ENCODE measurements around the gene ILF3.

ILF3 gene

GRCh38 chr19:10678813-10679212 is 24.7 kb downstream of the ILF3 start:
- no peak for DNase-seq

- DNase-seq, result no peak
Observed at GRCh38 chr19:10679743-10680142, 25.6 kb downstream of the ILF3 start.

- no peak for DNase-seq
Observed at GRCh38 chr19:10680545-10681135, 26.5 kb downstream of the ILF3 start.

- DNase-seq, result no peak
Observed at GRCh38 chr19:10681658-10682057, 27.5 kb downstream of the ILF3 start.

GRCh38 chr19:10682397-10683063 is 28.4 kb downstream of the ILF3 start:
- no peak for DNase-seq

DNA sequence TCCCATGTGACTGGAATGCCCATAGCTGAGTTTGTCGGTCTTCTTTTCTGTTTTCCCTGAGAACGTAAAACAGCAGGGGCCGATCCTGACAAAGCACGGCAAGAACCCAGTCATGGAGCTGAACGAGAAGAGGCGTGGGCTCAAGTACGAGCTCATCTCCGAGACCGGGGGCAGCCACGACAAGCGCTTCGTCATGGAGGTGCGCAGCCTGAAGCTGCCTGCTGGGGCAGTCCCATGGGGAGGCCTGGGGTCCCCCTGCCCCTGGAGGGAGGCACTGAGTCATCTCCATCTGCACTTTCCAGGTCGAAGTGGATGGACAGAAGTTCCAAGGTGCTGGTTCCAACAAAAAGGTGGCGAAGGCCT is 28.9 kb downstream of the ILF3 start:
- DNase-seq, result no peak

DNA sequence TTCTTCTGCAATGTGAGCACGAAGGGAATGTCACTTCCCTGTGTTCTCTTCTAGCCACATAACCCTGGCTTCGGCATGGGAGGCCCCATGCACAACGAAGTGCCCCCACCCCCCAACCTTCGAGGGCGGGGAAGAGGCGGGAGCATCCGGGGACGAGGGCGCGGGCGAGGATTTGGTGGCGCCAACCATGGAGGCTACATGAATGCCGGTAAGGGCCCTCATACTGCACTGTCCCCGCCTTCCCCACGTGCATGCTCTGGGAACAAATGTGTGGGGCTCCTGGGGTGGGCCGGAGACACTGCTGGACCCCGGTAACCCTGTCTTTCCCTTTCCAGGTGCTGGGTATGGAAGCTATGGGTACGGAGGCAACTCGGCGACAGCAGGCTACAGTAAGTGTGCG is 29.4 kb downstream of the ILF3 start:
- DNase-seq, result no peak

DNA sequence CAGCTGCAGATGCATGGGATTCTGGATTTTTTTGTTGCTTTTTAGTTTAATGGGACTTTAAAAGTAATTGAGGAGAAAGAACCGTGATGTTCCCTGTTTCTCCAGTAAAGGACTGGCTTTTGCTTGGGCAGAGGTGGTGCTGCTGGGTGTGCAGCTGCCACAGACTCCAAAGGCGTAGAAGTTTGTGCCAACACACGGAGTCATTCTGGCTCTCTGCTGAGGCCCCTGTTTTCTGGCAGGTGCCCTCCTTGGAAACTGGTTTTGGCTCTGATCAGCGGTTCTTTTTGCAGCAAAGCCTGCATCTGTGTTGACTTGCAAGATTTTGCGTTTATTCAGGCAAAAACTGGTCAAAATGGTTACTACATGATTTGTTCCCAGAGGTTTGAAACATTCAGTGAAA is 31.1 kb downstream of the ILF3 start:
- no peak for DNase-seq

- DNase-seq, result no peak
Observed at GRCh38 chr19:10686193-10686592, 32.0 kb downstream of the ILF3 start.

DNA sequence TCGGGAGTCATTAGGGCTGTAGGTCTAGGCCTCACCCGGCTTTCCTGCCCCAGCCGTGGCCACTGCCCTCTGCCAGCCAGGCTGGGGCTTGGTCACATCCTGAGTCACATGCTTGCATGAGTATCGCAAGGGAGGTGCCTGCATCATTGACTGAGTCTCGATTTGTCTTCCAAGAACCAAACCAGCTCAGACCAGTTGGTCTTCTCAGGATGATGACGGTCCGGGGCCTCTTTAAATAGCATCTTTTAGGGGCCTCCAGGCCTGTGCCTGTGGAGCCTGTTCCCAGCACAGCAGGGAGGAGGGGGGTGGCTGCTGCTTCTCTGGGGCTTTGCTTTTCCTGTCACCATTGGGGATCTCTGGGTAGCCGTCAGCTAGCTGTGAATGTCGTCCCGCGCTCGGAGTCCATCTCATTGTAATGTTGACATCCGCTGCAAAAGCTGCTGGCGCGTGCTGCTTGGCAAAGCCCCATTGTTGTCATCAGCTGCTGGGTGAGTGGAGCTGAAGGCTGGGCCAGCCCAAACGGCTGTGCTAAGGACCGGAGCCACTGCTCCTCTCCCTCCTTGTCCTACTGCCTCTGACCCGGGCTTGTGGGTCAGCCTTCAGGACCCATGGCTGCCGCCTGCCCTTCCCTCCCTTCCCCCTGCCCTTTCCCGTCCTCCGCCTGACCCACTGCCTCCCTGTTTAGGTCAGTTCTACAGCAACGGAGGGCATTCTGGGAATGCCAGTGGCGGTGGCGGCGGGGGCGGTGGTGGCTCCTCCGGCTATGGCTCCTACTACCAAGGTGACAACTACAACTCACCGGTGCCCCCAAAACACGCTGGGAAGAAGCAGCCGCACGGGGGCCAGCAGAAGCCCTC is 32.7 kb downstream of the ILF3 start:
- DNase-seq, result no peak

DNA sequence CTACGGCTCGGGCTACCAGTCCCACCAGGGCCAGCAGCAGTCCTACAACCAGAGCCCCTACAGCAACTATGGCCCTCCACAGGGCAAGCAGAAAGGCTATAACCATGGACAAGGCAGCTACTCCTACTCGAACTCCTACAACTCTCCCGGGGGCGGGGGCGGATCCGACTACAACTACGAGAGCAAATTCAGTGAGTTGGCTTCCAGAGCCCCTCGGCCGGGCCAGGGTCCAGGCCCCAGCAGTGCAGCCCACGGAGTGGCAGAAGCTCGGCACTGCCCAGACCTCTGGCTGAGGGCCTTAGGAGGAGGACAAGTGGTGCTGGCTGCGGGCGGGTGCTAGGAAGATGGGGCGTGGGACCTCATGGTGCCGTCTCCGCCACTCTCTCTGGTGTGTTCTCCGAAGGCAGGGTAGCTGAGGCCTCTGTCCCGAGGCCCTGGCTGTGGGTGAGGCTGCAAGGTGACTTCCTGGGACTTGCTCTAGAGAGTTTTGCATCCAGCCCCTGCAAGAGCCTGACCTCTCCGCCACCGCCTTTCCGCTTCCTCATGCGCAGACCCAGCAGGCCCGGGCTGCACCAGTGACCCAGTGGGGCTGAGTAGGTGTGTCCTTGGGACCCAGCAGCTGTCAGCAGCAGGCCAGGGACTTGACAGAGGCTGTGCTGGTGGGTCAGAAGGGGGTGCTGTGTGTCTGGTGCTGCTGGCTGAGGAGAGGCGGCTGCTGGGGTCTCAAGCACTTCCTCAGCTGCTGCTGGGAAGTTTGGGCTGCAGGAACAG is 33.6 kb downstream of the ILF3 start:
- no peak for DNase-seq

DNA sequence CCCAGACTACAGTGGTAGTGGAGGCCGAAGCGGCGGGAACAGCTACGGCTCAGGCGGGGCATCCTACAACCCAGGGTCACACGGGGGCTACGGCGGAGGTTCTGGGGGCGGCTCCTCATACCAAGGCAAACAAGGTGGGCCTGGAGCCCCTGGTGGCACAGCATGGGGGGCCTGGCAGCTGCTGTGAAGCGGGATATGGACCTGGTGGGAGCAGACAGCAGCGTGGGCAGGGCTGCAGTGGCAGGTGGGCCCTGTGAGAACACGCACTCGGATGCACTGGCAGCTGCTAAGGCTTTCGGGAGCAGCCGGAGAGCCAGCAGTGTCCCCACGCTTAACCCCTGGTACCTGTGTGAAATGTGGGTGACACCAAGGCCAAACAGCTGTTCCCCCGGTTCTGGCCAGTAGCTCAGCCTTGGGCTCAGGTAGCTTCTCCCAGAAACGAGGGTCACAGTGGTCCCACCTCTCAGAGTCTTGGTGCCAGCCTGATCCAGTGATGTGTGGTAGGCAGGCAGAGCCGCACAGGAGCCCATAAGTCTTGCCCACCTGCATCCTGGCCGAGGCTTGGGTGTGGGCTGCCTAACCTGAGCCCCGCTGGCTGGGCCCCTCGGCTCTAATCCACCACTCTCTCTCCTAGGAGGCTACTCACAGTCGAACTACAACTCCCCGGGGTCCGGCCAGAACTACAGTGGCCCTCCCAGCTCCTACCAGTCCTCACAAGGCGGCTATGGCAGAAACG is 34.6 kb downstream of the ILF3 start:
- no peak for DNase-seq

DNA sequence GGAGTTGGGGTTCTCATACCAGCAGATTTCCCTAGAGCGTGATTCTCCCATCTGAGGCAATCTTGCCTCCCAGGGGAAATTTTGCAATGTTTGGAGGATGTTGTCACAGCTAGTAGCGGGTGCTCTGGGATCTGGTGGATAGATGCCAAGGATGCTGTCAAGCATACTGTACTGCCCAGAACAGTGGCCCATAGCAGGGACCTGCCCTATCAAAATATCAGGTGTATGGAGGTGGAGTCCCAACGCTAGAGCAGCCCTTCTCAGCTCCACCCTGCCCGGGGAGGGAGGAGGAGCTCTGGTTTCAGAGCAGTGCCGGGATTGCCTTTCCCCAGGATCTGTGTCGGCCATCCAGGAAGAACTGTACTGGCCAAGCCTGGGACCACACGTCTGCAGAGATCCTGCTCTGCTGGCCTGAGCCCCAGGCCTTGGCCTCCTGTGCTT is 36.2 kb downstream of the ILF3 start:
- no peak for DNase-seq

DNA sequence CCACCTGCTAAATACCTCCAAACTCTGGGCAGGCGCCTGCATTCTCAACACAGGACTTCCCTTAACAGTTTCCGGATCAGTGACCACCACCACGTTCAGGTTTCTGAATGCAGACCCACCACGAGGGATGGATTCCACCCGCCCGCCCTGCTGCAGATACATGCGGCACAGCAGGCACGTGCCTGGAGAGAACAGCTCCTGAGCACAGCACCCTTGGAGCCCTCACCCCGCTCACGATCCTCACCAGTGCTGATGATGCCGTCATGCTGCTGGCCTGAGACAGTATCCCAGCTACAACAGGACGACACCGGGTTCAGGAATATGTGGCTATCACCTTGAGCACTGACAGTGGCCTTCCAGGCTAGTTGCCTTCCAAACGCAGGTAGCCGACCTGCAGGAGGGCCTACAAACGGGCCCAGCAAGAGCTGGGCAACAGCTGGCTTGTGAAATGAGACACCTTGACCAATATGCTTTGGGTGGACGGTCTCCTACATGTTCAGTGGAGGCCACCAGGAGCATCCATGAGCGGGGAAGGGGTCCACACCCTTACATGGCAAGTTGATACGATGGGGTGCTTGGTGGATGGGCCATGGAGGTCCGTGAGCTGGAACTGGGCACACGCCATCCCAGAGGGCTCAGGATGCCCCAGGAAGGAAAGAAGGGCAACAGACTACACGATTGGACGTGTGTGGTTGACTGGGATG is 37.2 kb downstream of the ILF3 start:
- DNase-seq, result no peak

DNA sequence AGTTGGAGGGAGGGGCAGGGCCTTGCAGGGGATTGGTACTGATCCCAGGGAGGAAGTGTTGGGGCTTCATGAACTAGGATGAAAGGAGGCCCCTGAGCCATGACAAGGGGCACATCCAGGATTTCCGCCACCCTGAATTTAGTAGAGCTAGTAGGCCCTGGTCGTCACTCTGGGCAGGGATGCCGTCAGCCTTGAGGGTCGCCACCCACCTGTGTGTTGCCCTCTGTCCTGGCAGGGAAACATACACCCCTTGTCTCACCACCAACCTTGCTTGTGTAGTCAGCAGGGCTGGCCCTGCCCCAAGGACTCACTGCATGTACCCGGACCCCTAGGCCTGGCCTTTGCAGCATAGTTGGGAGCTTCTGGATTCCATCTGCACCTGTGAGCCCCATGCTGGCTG is 37.7 kb downstream of the ILF3 start:
- DNase-seq, result no peak

DNA sequence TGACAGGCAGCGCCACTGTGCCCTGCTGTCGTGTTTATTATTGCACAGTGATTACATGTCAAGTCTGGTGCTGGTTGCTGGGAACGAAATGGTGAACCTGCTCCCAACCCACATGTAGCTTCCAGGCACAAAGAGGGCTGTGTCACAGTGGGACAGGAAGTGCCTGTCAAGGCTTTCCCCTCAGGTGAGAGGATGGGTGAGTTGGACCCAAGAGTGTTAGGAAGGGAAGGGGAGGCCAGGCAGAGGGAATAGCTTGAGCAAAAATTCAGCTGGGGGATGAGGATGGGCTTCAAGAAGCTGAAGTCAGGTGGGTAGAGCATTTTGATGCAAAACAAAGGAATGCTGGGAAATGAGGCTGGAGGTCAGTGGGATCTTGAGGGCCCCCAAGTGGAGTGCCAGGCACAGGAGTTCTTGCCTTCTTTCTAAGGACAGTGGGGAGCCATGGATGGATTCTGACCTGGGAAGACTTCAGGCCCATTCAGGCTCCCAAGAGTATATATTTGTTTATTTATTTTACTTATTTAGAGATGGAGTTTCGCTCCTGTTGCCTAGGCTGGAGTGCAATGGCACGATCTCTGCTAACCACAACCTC is 38.6 kb downstream of the ILF3 start:
- DNase-seq, result no peak

- no peak for DNase-seq
Observed at GRCh38 chr19:10694706-10695307, 40.7 kb downstream of the ILF3 start.

GRCh38 chr19:10695401-10696398 is 41.6 kb downstream of the ILF3 start:
- DNase-seq, result peak; percentile 93

DNA sequence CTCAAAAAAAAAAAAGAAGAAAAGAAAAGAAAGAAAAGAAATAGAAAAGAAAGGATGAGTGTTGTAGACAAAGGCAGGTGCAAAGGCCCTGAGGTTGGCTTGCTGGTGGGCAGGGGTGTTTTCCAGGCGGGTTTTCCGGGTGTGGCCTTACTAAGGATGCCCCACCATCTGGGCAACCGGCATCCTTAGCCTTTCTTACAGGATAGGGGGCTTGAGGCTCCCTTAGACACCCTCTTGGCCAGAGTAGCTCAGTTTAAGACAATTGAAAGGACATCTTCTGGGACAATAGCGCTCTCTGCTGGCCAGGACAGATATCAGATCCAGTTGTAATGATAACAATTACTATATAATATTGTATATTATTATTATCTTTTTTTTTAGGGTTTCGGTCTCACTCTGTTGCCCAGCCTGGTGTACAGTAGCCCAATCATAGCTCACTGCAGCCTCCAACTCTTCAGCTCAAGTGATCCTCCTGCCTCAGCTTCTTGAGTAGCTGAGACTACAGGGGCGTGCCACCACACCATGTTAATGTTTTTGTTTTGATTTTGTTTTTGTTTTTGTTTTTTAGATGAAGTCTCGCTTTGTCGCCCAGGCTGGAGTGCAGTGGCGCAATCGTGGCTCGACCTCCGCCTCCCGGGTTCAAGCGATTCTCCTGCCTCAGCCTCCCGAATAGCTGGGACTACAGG is 45.6 kb downstream of the ILF3 start:
- peak; percentile 72 for DNase-seq

All from activated CD4-positive, alpha-beta T cell treated with anti-CD3 and anti-CD28 coated beads, Interleukin-2, amount 50 U/mL, for 16 hours (primary cell).